HepG2 (cell line): ENCODE measurements around the gene KATNB1. TPM values are rescaled to one million over a fixed set of nuclear protein-coding genes. Genes with fewer than 3 reads are reported as not detected.

Source experiments
- ATF7 ChIP-seq, 2 experiments: fragments of 450-650 bp in 1 of 2; sonication (generic) in 1 of 2; formaldehyde crosslinking in 1 of 2; IDR thresholded peaks; 2 replicates each; pipeline versions ENCODE4 v1.4.0 to v1.6.1; 2016 to 2020; ENCODE audit warnings: antibody characterized with exemption in 1 of 2, mild to moderate bottlenecking in 1 of 2, missing genetic modification reagents in 1 of 2
- CEBPZ ChIP-seq: IDR thresholded peaks from 2 replicates; pipeline ENCODE4 v1.6.1; 2012; ENCODE audit warnings: low read length, improper control_type of control experiment
- HNF4G ChIP-seq, 2 experiments: sonication (generic) in 1 of 2; formaldehyde crosslinking in 1 of 2; IDR thresholded peaks; 2 replicates each; pipeline versions ENCODE4 v1.4.0 to v1.6.1; 2011 to 2020; ENCODE audit warnings: borderline replicate concordance in 2 of 2, low read depth in 2 of 2, mild to moderate bottlenecking in 2 of 2, low read length in 1 of 2, missing genetic modification reagents in 1 of 2, moderate library complexity in 1 of 2
- PBX3 ChIP-seq: sonication (generic); formaldehyde crosslinking; IDR thresholded peaks from 2 replicates; pipeline ENCODE4 v1.8.1; 2023; ENCODE audit warnings: missing genetic modification reagents, inconsistent platforms, borderline replicate concordance
- RNF2 ChIP-seq: fragments of 450-650 bp; conservative IDR thresholded peaks from 2 replicates; pipeline ENCODE4 v1.6.1; 2016; ENCODE audit warnings: low read depth
- SETDB1 ChIP-seq: sonication (generic); formaldehyde crosslinking; IDR thresholded peaks from 2 replicates; pipeline ENCODE4 v1.5.1; 2020; ENCODE audit warnings: missing genetic modification reagents, mild to moderate bottlenecking, borderline replicate concordance
- SNAPC2 ChIP-seq: sonication (generic); formaldehyde crosslinking; IDR thresholded peaks from 2 replicates; pipeline ENCODE4 v1.8.1; 2022; ENCODE audit warnings: mild to moderate bottlenecking, missing genetic modification reagents
- ZFP90 ChIP-seq: sonication (generic); formaldehyde crosslinking; IDR thresholded peaks from 2 replicates; pipeline ENCODE4 v1.8.0; 2022; ENCODE audit warnings: missing genetic modification reagents, mild to moderate bottlenecking, inconsistent platforms, borderline replicate concordance
- ZNF160 ChIP-seq: sonication (generic); formaldehyde crosslinking; IDR thresholded peaks from 2 replicates; pipeline ENCODE4 v1.8.0; 2022; ENCODE audit warnings: mild to moderate bottlenecking, inconsistent platforms, missing genetic modification reagents
- ZNF501 ChIP-seq: sonication (generic); formaldehyde crosslinking; IDR thresholded peaks from 2 replicates; pipeline ENCODE4 v1.5.1; 2020; ENCODE audit warnings: mild to moderate bottlenecking, moderate library complexity, missing genetic modification reagents
- ZNF614 ChIP-seq: IDR thresholded peaks from 2 replicates; pipeline ENCODE4 v1.6.1; 2018; ENCODE audit warnings: missing biosample characterization, missing genetic modification reagents, inconsistent platforms, borderline replicate concordance
- ZNF710 ChIP-seq: sonication (generic); formaldehyde crosslinking; IDR thresholded peaks from 2 replicates; pipeline ENCODE4 v1.5.0; 2020; ENCODE audit warnings: mild to moderate bottlenecking, missing genetic modification reagents, borderline replicate concordance
- ZNF720 ChIP-seq: sonication (generic); formaldehyde crosslinking; IDR thresholded peaks from 2 replicates; pipeline ENCODE4 v1.4.0; 2020; ENCODE audit warnings: missing genetic modification reagents
- polyA plus RNA-seq, 8 experiments: library from polyadenylated mRNA; depleted of rRNA in 3 of 8; stranded (reverse) in 7 of 8; unstranded in 1 of 8; fragments of >200 nt; fragmentation: Illumina TruSeq in 4 of 8; extraction: Trizol in 4 of 8; gene quantifications; 2 replicates each; pipeline versions ENCODE4 v1.2.1 to v1.2.3, GENCODE V29; 2011 to 2016; ENCODE audit warnings: low read depth in 4 of 8, missing spikeins in 1 of 8, mixed read lengths in 1 of 8; ENCODE audit not compliant: insufficient read depth in 1 of 8
- total RNA-seq, 5 experiments: library from RNA; depleted of rRNA; stranded (reverse); fragments of >200 nt; fragmentation: Illumina TruSeq; extraction: Trizol; gene quantifications; 2 replicates each; pipeline ENCODE4 v1.2.3, GENCODE V29; 2016; ENCODE audit warnings: low read depth in 1 of 5
- TF ChIP-seq, protein P1 (sequence below): sonication (generic); formaldehyde crosslinking; IDR thresholded peaks from 2 replicates; pipeline ENCODE4 v1.5.0; 2020; ENCODE audit warnings: missing genetic modification reagents

KATNB1 gene
- total and polyA plus RNA-seq, 2 of the 13 experiments (the other 11 are each of a cell fraction or from before 2014, with no cell fraction given): 31.5 to 43.5 TPM

DNA sequence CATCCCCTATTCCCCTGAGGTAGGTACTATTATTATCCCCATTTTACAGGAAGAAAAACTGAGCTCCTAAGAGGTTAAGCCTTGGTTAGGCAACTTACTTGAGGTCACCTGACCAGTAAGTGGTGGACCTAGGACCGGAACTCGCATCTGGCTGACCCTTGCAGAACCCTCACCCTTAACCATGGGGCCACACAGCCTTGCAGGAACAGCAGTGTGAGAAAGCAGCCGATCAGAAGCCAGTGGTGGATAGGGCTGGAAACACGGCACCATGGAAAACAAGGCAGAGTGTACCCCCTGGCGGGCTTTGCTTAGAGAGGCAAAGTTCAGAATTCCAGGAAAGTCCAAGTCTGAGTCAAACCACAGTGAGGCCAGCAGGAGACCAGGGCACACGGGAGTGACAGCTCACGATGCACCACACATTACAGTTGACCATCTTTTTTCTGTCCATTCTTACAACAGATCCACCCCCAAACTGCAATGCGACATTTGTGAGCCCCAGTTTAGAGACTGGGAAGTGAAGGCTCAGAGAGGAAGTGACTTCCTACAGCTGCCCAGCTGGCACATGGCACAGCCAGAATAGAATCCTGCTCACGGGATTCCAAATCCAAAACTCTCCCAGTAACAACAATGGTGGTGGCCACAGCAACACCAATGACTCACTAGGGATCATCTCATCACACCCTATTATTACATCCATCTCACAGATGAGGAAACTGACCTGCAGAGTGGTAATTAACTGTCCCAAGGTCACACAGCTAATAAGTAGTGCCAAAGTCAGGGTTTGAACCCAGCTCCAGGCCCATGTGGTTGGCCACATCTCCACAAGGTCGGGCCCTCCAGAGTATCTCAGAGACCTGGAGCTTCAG is 46.4 kb downstream of the KATNB1 start (continued):
- TF ChIP-seq CEBPZ (no peak), ZFP90 (CRISPR knock-in tag) (no peak; the same call in 1 of the 2 replicates), SNAPC2 (CRISPR knock-in tag) (no peak), ZNF720 (CRISPR knock-in tag) (no peak), RNF2 (no peak), HNF4G (IDR thresholded peaks at IDR 0.05; ENCODE audit: borderline replicate concordance, low read depth, low read length) (peak; percentile 92), HNF4G (CRISPR knock-in tag; IDR thresholded peaks at IDR 0.05; ENCODE audit: borderline replicate concordance, low read depth) (peak; percentile 87), SETDB1 (CRISPR knock-in tag) (no peak), ZNF501 (peak; percentile 95), PBX3 (CRISPR knock-in tag) (0 out of 2 replicates have a peak, but pooled peaks have one; percentile 62), ZNF614 (CRISPR knock-in tag) (peak; percentile 74), ZNF710 (CRISPR knock-in tag) (no peak), ATF7 (IDR thresholded peaks at IDR 0.05) (no peak), ATF7 (CRISPR knock-in tag; IDR thresholded peaks at IDR 0.05) (0 out of 2 replicates have a peak, but pooled peaks have one; percentile 78), ZNF160 (CRISPR knock-in tag) (0 out of 2 replicates have a peak, but pooled peaks have one; percentile 5)
- TF ChIP-seq, protein P1, sequence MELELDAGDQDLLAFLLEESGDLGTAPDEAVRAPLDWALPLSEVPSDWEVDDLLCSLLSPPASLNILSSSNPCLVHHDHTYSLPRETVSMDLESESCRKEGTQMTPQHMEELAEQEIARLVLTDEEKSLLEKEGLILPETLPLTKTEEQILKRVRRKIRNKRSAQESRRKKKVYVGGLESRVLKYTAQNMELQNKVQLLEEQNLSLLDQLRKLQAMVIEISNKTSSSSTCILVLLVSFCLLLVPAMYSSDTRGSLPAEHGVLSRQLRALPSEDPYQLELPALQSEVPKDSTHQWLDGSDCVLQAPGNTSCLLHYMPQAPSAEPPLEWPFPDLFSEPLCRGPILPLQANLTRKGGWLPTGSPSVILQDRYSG: no peak
